SK-N-SH (cell line): ENCODE measurements around the gene C10orf62. TPM values are rescaled to one million over a fixed set of nuclear protein-coding genes. Genes with fewer than 3 reads are reported as not detected.
"Not testable (repeated sequence)": the region's sequence is repeated elsewhere in the genome, so short reads cannot be mapped to it uniquely, and the experiment has no call there.

ENCODE experiments used
- CTCF ChIA-PET: fragments of 300-600, 350-600 bp; formaldehyde crosslinking; extraction: SDS; loops from one replicate; lab custom pipeline; 2021; lab: Yijun Ruan, JAX
- POLR2A ChIA-PET: fragments of 350-600 bp; sonication (Branson Sonifier 250); formaldehyde crosslinking; extraction: SDS; loops from one replicate; lab custom pipeline; 2020; ENCODE audit warnings: antibody characterized with exemption, inconsistent platforms; lab: Yijun Ruan, JAX
- DNase-seq: peaks from one replicate; pipeline ENCODE4 v3.0.0; 2012
- H2AFZ ChIP-seq: fragments of 200-600 bp; sonication (generic); 2 replicates; pipeline ENCODE4 v1.8.1; 2016; ENCODE audit warnings: antibody characterized with exemption, mild to moderate bottlenecking, low read depth
- H3F3A ChIP-seq: fragments of 200-600 bp; sonication (generic); replicated peaks from 2 replicates; pipeline ENCODE3; 2016; ENCODE audit warnings: antibody characterized with exemption, mild to moderate bottlenecking; ENCODE audit not compliant: insufficient read depth
- H3K27ac ChIP-seq, 2 experiments: fragments of 200-500 bp in 1 of 2; fragments of 200-600 bp in 1 of 2; sonication (Bioruptor generic) in 1 of 2; sonication (generic), shearing (Covaris generic) in 1 of 2; 2 replicates each; pipeline versions ENCODE4 v1.5.1 to v1.6.1; 2014 to 2016; ENCODE audit warnings: low read depth in 2 of 2, inconsistent platforms in 1 of 2, low read length in 1 of 2, mild to moderate bottlenecking in 1 of 2, mixed read lengths in 1 of 2
- H3K27me3 ChIP-seq: fragments of 200-600 bp; sonication (generic), shearing (Covaris generic); 2 replicates; pipeline ENCODE4 v1.6.1; 2016; ENCODE audit warnings: mixed run types; ENCODE audit not compliant: insufficient read depth
- H3K36me3 ChIP-seq, 2 experiments: fragments of 200-500 bp in 1 of 2; fragments of 200-600 bp in 1 of 2; sonication (Bioruptor generic) in 1 of 2; sonication (generic) in 1 of 2; replicated peaks in 1 of 2; 2 replicates each; pipeline versions ENCODE3 to v1.5.1; 2014 to 2016; ENCODE audit warnings: low read length in 1 of 2, mild to moderate bottlenecking in 1 of 2; ENCODE audit not compliant: insufficient read depth in 2 of 2, control insufficient read depth in 1 of 2
- H3K4me1 ChIP-seq, 2 experiments: fragments of 200-500 bp in 1 of 2; fragments of 200-600 bp in 1 of 2; sonication (Bioruptor generic) in 1 of 2; sonication (generic), shearing (Covaris generic) in 1 of 2; 2 replicates each; pipeline versions ENCODE4 v1.5.1 to v1.6.1; 2014 to 2016; ENCODE audit warnings: low read depth in 1 of 2, low read length in 1 of 2, mixed run types in 1 of 2; ENCODE audit not compliant: insufficient read depth in 2 of 2, control insufficient read depth in 1 of 2
- H3K4me2 ChIP-seq: fragments of 200-600 bp; sonication (generic), shearing (Covaris generic); 2 replicates; pipeline ENCODE4 v1.6.1; 2017; ENCODE audit warnings: mixed run types
- H3K4me3 ChIP-seq, 2 experiments: fragments of 200-500 bp in 1 of 2; fragments of 200-600 bp in 1 of 2; sonication (Bioruptor generic) in 1 of 2; sonication (generic), shearing (Covaris generic) in 1 of 2; 2 replicates each; pipeline versions ENCODE4 v1.5.1 to v1.8.1; 2014 to 2016; ENCODE audit warnings: low read depth in 2 of 2, inconsistent platforms in 1 of 2, low read length in 1 of 2, mild to moderate bottlenecking in 1 of 2, mixed read lengths in 1 of 2, moderate library complexity in 1 of 2
- H3K79me2 ChIP-seq: fragments of 200-600 bp; sonication (generic); 2 replicates; pipeline ENCODE4 v1.8.1; 2017; ENCODE audit warnings: mild to moderate bottlenecking; ENCODE audit not compliant: insufficient read depth
- H3K9ac ChIP-seq: fragments of 200-600 bp; sonication (generic); 2 replicates; pipeline ENCODE4 v1.6.1; 2017; ENCODE audit warnings: mixed run types
- H3K9me2 ChIP-seq: fragments of 200-600 bp; sonication (generic); 2 replicates; pipeline ENCODE4 v1.6.1; 2017; ENCODE audit warnings: mixed run types
- H3K9me3 ChIP-seq: fragments of 200-600 bp; sonication (generic); 2 replicates; pipeline ENCODE4 v1.6.1; 2017; ENCODE audit warnings: mixed run types, mild to moderate bottlenecking, moderate library complexity
- H4K20me1 ChIP-seq: fragments of 200-600 bp; sonication (generic); 2 replicates; pipeline ENCODE4 v1.6.1; 2017; ENCODE audit warnings: mild to moderate bottlenecking, mixed run types; ENCODE audit not compliant: insufficient read depth
- EP300 ChIP-seq, 2 experiments: IDR thresholded peaks; 2 replicates each; pipeline versions ENCODE4 v1.4.0 to v1.6.1; 2012; ENCODE audit warnings: borderline replicate concordance in 1 of 2, low read depth in 1 of 2, low read length in 1 of 2
- FOXM1 ChIP-seq: IDR thresholded peaks from 2 replicates; pipeline ENCODE4 v1.4.0; 2012; ENCODE audit warnings: low read depth, mild to moderate bottlenecking
- IRF3 ChIP-seq: fragments of 150-350 bp; IDR thresholded peaks from 2 replicates; pipeline ENCODE4 v1.6.1; 2016; ENCODE audit warnings: mild to moderate bottlenecking, low read depth, low read length
- JUND ChIP-seq: IDR thresholded peaks from 2 replicates; pipeline ENCODE4 v1.4.0; 2012
- MAX ChIP-seq: IDR thresholded peaks from 2 replicates; pipeline ENCODE4 v1.4.0; 2012; ENCODE audit warnings: low read depth
- MEF2A ChIP-seq: IDR thresholded peaks from 2 replicates; pipeline ENCODE4 v1.4.0; 2012; ENCODE audit warnings: low read depth, borderline replicate concordance
- NFIC ChIP-seq: IDR thresholded peaks from 2 replicates; pipeline ENCODE4 v1.4.0; 2012; ENCODE audit warnings: borderline replicate concordance
- RFX5 ChIP-seq: IDR thresholded peaks from 2 replicates; pipeline ENCODE4 v1.6.1; 2012; ENCODE audit warnings: mild to moderate bottlenecking, improper control_type of control experiment, low read length
- TAF1 ChIP-seq: IDR thresholded peaks from 2 replicates; pipeline ENCODE4 v1.6.1; 2012; ENCODE audit warnings: low read depth, mild to moderate bottlenecking, low read length, moderate library complexity, borderline replicate concordance
- WGBS: methylation state at CpG from one replicate; pipeline ENCODE4 v1.1.6; 2017; ENCODE audit warnings: low lambda C conversion rate; 5-methylcytosine and 5-hydroxymethylcytosine counted together
- polyA plus RNA-seq, 3 experiments: library from polyadenylated mRNA; depleted of rRNA; stranded (reverse); fragments of >200 nt; gene quantifications; 2 replicates each; pipeline ENCODE4 v1.2.3, GENCODE V29; 2012

The C10orf62 gene
- polyA plus RNA-seq, 1 of the 3 experiments (the other 2 are of a cell fraction), result 0.07 TPM

GRCh38 chr10:97553575-97554031, 35.9 kb upstream of the C10orf62 start (continued):
- TF ChIP-seq NFIC (no peak), IRF3 (no peak), EP300 (IDR thresholded peaks at IDR 0.05; ENCODE audit: borderline replicate concordance in 1 of 2, low read depth in 1 of 2, low read length in 1 of 2) (no peak), MEF2A (no peak), JUND (no peak), MAX (peak; percentile 39; the same call in 1 of the 2 replicates), TAF1 (no peak), FOXM1 (no peak), RFX5 (no peak)

DNA sequence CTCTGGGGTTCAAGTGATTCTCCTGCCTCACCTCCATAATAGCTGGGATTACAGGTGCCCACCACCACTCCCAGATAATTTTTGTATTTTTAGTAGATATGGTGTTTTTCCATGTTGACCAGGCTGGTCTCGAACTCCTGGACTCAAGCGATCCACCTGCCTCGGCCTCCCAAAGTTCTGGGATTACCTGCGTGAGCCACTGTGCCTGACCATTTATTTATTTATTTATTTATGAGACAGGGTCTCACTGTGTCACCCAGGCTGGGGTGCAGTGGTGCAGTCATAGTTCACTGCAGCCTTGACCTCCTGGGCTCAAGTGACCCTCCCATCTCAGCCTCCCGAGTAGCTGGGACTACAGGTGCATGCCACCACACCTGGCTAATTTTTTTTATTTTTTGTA, 35.2 kb upstream of the C10orf62 start:
- POLR2A ChIA-PET, result interaction anchor here (1.5 kb wide), 1 partner anchor 90 kb away, joined by 4 read pairs; no protein-coding TSS in a partner anchor
- 95% methylated on average over 5 of the region's 5 CpGs for WGBS
- CTCF ChIA-PET, result interaction anchor here (0.6 to 8.4 kb wide), 26 partner anchors 8 to 376 kb away, joined by 3 to 132 read pairs (median 6); partner anchors contain the start of genes ANKRD2, C10orf62, EXOSC1 and HOGA1

DNA sequence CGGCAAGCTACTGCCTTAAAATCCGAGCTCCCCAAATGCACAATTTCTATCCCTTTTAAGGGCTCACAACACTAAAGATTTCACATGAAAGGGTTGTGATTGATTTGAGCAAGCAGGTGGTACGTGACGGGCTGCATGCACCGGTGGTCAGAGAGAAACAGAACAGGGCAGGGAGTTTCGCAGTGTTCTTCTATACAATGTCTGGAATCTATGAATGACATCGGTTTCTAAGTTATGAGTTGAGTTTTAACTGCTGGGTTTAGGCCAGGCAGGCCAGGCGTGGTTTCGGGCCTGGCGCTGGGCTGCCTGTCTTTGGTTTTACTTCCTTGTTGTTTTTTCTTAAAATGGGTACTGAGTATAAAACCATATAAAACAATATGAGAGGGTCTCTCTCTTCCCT, 34.0 kb upstream of the C10orf62 start:
- 79% methylated on average over 9 of the region's 10 CpGs for WGBS
- H3K4me3 ChIP-seq, H3K27ac ChIP-seq, H3K9ac ChIP-seq, H3K9me3 ChIP-seq, H3K36me3 ChIP-seq, H3F3A ChIP-seq, H3K9me2 ChIP-seq, H4K20me1 ChIP-seq, H3K4me2 ChIP-seq, H3K27me3 ChIP-seq, H3K4me1 ChIP-seq, DNase-seq, H2AFZ ChIP-seq, POLR2A ChIA-PET: not testable (repeated sequence)
- CTCF ChIA-PET, result interaction anchor here (6.8 to 7.5 kb wide), 2 partner anchors 17 to 91 kb away, joined by 64 to 132 read pairs; partner anchors contain the start of gene ANKRD2
- peaks cover 24% of the 10 kb centered on the region for H3K79me2 ChIP-seq

More for the DNA sequence above, 35.2 kb upstream of the C10orf62 start:
- peaks cover 30% of the 10 kb centered on the region for H3K79me2 ChIP-seq
- not testable (repeated sequence) for H2AFZ ChIP-seq, H3K4me2 ChIP-seq, H3K36me3 ChIP-seq, H3K9ac ChIP-seq, H3K4me3 ChIP-seq, H3F3A ChIP-seq, DNase-seq, H3K9me3 ChIP-seq, H3K9me2 ChIP-seq, H3K27ac ChIP-seq, H4K20me1 ChIP-seq, H3K27me3 ChIP-seq
- H3K4me1 ChIP-seq, result peaks cover 8 to 16% of the 10 kb centered on the region in 2 experiments; a peak in 3 of 4 replicates

DNA sequence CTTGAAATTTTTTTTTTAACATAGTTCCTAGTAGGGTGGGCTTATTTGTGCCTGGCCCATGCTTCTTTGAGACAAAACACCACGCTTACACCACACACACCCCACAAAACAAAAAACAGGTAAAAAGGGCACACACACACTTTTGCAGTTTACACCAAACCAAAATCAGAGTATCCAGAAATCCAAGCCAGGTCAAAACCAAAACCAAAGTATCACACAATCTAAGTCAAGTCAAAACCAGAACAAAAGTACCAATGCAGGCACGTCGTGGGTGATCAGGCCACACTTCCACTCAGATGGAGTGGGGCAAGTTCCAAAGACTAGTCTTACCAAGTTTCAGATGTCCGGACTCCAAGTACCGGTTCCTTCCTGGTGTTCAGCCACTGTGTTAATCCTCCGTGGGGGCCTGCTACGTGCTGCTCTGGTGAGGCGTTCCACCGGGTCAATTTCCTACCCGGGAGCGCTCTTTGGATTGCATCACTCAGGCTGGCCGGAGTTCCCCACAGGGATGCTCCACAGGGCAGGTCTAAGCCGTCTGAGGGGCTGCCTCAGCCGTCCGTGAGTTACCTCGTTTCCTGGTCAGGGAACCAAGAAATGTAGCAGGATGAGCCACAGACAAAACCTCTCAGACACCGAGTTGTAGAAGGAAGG, 28.7 kb upstream of the C10orf62 start:
- H2AFZ ChIP-seq, H3K27ac ChIP-seq, CTCF ChIA-PET: not testable (repeated sequence)

GRCh38 chr10:97561386-97562077, 28.0 kb upstream of the C10orf62 start:
- H3K9me2 ChIP-seq, H3K4me2 ChIP-seq, H3K79me2 ChIP-seq, H4K20me1 ChIP-seq, H3K4me1 ChIP-seq, H2AFZ ChIP-seq, H3K27ac ChIP-seq, H3K9ac ChIP-seq, H3K4me3 ChIP-seq, H3K9me3 ChIP-seq, H3F3A ChIP-seq, H3K27me3 ChIP-seq, DNase-seq, CTCF ChIA-PET, POLR2A ChIA-PET, H3K36me3 ChIP-seq: not testable (repeated sequence)
- 97% methylated on average over 12 of the region's 12 CpGs for WGBS

More for the DNA sequence above, 28.7 kb upstream of the C10orf62 start:
- H3K9me3 ChIP-seq, H4K20me1 ChIP-seq, H3K9me2 ChIP-seq, POLR2A ChIA-PET, H3K27me3 ChIP-seq, H3K9ac ChIP-seq, H3K4me1 ChIP-seq, H3K4me2 ChIP-seq, H3K79me2 ChIP-seq, H3K36me3 ChIP-seq, H3K4me3 ChIP-seq, H3F3A ChIP-seq, DNase-seq: not testable (repeated sequence)
- 91% methylated on average over 13 of the region's 17 CpGs for WGBS
